ENCODE data around the gene SELENOV. TPM values are rescaled to one million over a fixed set of nuclear protein-coding genes. Genes with fewer than 3 reads are reported as not detected.

The SELENOV gene
- total and polyA plus RNA-seq, 2 donors: 0.19 TPM; not detected in 1

GRCh38 chr19:39557811-39558623, 43.1 kb downstream of the SELENOV start:
- WGBS: 87% methylated on average over 5 of the region's 5 CpGs
- H3K27ac ChIP-seq (ENCODE audit: low read depth in 1 of 2, low read length in 1 of 2): peak overlapping the region; percentile 36 to 41

GRCh38 chr19:39558624-39559117, 43.7 kb downstream of the SELENOV start:
- H3K4me1 ChIP-seq (ENCODE audit: control insufficient read depth in 2 of 2, insufficient read depth in 2 of 2, low read length in 2 of 2): peaks cover 0 to 8% of the 10 kb centered on the region in 2 donors
- WGBS: 79% methylated on average over 6 of the region's 6 CpGs
- no peak for DNase-seq (ENCODE audit: low read depth in 6 of 9, low spot score in 9 of 9)
- no peaks in the 10 kb centered on the region for H3K9me3 ChIP-seq (ENCODE audit: control insufficient read depth in 2 of 2, insufficient read depth in 1 of 2, low read length in 1 of 2)
- H3K36me3 ChIP-seq (ENCODE audit: control insufficient read depth in 2 of 2, insufficient read depth in 2 of 2, low read length in 1 of 2): no peaks in the 10 kb centered on the region
- peaks cover 0 to 2% of the 10 kb centered on the region in 2 donors for H3K27me3 ChIP-seq (ENCODE audit: control insufficient read depth in 2 of 2, insufficient read depth in 1 of 2, low read length in 1 of 2)
- H3K4me3 ChIP-seq (ENCODE audit: low read length in 2 of 2): no peak overlapping the region
- peak overlapping the region; percentile 26 to 52 for H3K27ac ChIP-seq (ENCODE audit: low read depth in 1 of 2, low read length in 1 of 2)

More at GRCh38 chr19:39557811-39558623, 43.1 kb downstream of the SELENOV start:
- Histone ChIP-seq H3K36me3 (ENCODE audit: control insufficient read depth in 2 of 2, insufficient read depth in 2 of 2, low read length in 1 of 2) (no peaks in the 10 kb centered on the region), H3K27me3 (ENCODE audit: control insufficient read depth in 2 of 2, insufficient read depth in 1 of 2, low read length in 1 of 2) (peaks cover 0 to 6% of the 10 kb centered on the region in 2 donors), H3K4me3 (ENCODE audit: low read length in 2 of 2) (no peak overlapping the region), H3K4me1 (ENCODE audit: control insufficient read depth in 2 of 2, insufficient read depth in 2 of 2, low read length in 2 of 2) (peaks cover 0 to 8% of the 10 kb centered on the region in 2 donors), H3K9me3 (ENCODE audit: control insufficient read depth in 2 of 2, insufficient read depth in 1 of 2, low read length in 1 of 2) (no peaks in the 10 kb centered on the region)
- no peak for DNase-seq (ENCODE audit: low read depth in 6 of 9, low spot score in 9 of 9)

GRCh38 chr19:39563408-39563807, 48.5 kb downstream of the SELENOV start:
- no peak for DNase-seq (ENCODE audit: low read depth in 6 of 9, low spot score in 9 of 9)
- H3K4me1 ChIP-seq (ENCODE audit: control insufficient read depth in 2 of 2, insufficient read depth in 2 of 2, low read length in 2 of 2): peaks cover 0 to 5% of the 10 kb centered on the region in 2 donors
- no peaks in the 10 kb centered on the region for H3K36me3 ChIP-seq (ENCODE audit: control insufficient read depth in 2 of 2, insufficient read depth in 2 of 2, low read length in 1 of 2)
- H3K9me3 ChIP-seq (ENCODE audit: control insufficient read depth in 2 of 2, insufficient read depth in 1 of 2, low read length in 1 of 2): no peaks in the 10 kb centered on the region
- H3K27me3 ChIP-seq (ENCODE audit: control insufficient read depth in 2 of 2, insufficient read depth in 1 of 2, low read length in 1 of 2): no peaks in the 10 kb centered on the region
- no peak overlapping the region for H3K4me3 ChIP-seq (ENCODE audit: low read length in 2 of 2)
- WGBS: 87% methylated on average over 2 of the region's 2 CpGs
- H3K27ac ChIP-seq (ENCODE audit: low read depth in 1 of 2, low read length in 1 of 2): no peak overlapping the region

- DNase-seq (ENCODE audit: low read depth in 6 of 9, low spot score in 9 of 9): no peak
- no peaks in the 10 kb centered on the region for H3K27me3 ChIP-seq (ENCODE audit: control insufficient read depth in 2 of 2, insufficient read depth in 1 of 2, low read length in 1 of 2)
- WGBS: 53% methylated on average over 3 of the region's 3 CpGs
- H3K36me3 ChIP-seq (ENCODE audit: control insufficient read depth in 2 of 2, insufficient read depth in 2 of 2, low read length in 1 of 2): no peaks in the 10 kb centered on the region
- no peak overlapping the region for H3K4me3 ChIP-seq (ENCODE audit: low read length in 2 of 2)
- no peaks in the 10 kb centered on the region for H3K4me1 ChIP-seq (ENCODE audit: control insufficient read depth in 2 of 2, insufficient read depth in 2 of 2, low read length in 2 of 2)
- H3K9me3 ChIP-seq (ENCODE audit: control insufficient read depth in 2 of 2, insufficient read depth in 1 of 2, low read length in 1 of 2): no peaks in the 10 kb centered on the region
- H3K27ac ChIP-seq (ENCODE audit: low read depth in 1 of 2, low read length in 1 of 2): no peak overlapping the region
Measured at GRCh38 chr19:39566064-39566463, 51.1 kb downstream of the SELENOV start.

- Histone ChIP-seq H3K27ac (ENCODE audit: low read depth in 1 of 2, low read length in 1 of 2) (no peak overlapping the region), H3K9me3 (ENCODE audit: control insufficient read depth in 2 of 2, insufficient read depth in 1 of 2, low read length in 1 of 2) (no peaks in the 10 kb centered on the region), H3K36me3 (ENCODE audit: control insufficient read depth in 2 of 2, insufficient read depth in 2 of 2, low read length in 1 of 2) (no peaks in the 10 kb centered on the region), H3K4me3 (ENCODE audit: low read length in 2 of 2) (no peak overlapping the region), H3K27me3 (ENCODE audit: control insufficient read depth in 2 of 2, insufficient read depth in 1 of 2, low read length in 1 of 2) (no peaks in the 10 kb centered on the region), H3K4me1 (ENCODE audit: control insufficient read depth in 2 of 2, insufficient read depth in 2 of 2, low read length in 2 of 2) (no peaks in the 10 kb centered on the region)
- DNase-seq (ENCODE audit: low read depth in 6 of 9, low spot score in 9 of 9): no peak
- WGBS: 78% methylated on average over 3 of the region's 3 CpGs
Measured at GRCh38 chr19:39568604-39569003, 53.7 kb downstream of the SELENOV start.

Other genes with a start within 250 kb of the SELENOV start
- gene IFNL2, start 246.7 kb upstream of the SELENOV start, total RNA-seq: 0.14 TPM
- 0.07 TPM for gene IFNL2, start 246.7 kb upstream of the SELENOV start, polyA plus RNA-seq
- not detected for gene IFNL1, start 218.7 kb upstream of the SELENOV start, total RNA-seq
- 0.21 TPM for gene IFNL1, start 218.7 kb upstream of the SELENOV start, polyA plus RNA-seq
- gene LRFN1, start 194.3 kb upstream of the SELENOV start, total RNA-seq: 0.42 TPM
- gene LRFN1, start 194.3 kb upstream of the SELENOV start, polyA plus RNA-seq: 2.6 TPM
- 519 TPM for gene GMFG, start 179.1 kb upstream of the SELENOV start, total RNA-seq
- 531 TPM for gene GMFG, start 179.1 kb upstream of the SELENOV start, polyA plus RNA-seq
- gene SAMD4B, start 172.7 kb upstream of the SELENOV start, total RNA-seq: 11.7 TPM
- gene SAMD4B, start 172.7 kb upstream of the SELENOV start, polyA plus RNA-seq: 64.9 TPM
- gene PAF1, start 124.0 kb upstream of the SELENOV start, total RNA-seq: 33.4 TPM
- 40.1 TPM for gene PAF1, start 124.0 kb upstream of the SELENOV start, polyA plus RNA-seq
- 15.8 TPM for gene MED29, start 123.8 kb upstream of the SELENOV start, total RNA-seq
- 27.8 TPM for gene MED29, start 123.8 kb upstream of the SELENOV start, polyA plus RNA-seq
- 15.8 TPM for gene ZFP36, start 108.3 kb upstream of the SELENOV start, total RNA-seq
- gene ZFP36, start 108.3 kb upstream of the SELENOV start, polyA plus RNA-seq: 250 TPM
- gene PLEKHG2, start 102.5 kb upstream of the SELENOV start, total RNA-seq: 13.0 TPM
- 30.8 TPM for gene PLEKHG2, start 102.5 kb upstream of the SELENOV start, polyA plus RNA-seq
- 788 TPM for gene RPS16, start 79.2 kb upstream of the SELENOV start, total RNA-seq
- gene RPS16, start 79.2 kb upstream of the SELENOV start, polyA plus RNA-seq: 3,143 TPM
- 39.0 TPM for gene SUPT5H, start 69.6 kb upstream of the SELENOV start, total RNA-seq
- gene SUPT5H, start 69.6 kb upstream of the SELENOV start, polyA plus RNA-seq: 203 TPM
- 49.3 TPM for gene TIMM50, start 34.3 kb upstream of the SELENOV start, total RNA-seq
- gene TIMM50, start 34.3 kb upstream of the SELENOV start, polyA plus RNA-seq: 44.0 TPM
- 0.14 TPM for gene DLL3, start 16.2 kb upstream of the SELENOV start, total RNA-seq
- gene DLL3, start 16.2 kb upstream of the SELENOV start, polyA plus RNA-seq: 0.14 TPM
- 4.3 TPM for gene EID2B, start 17.7 kb downstream of the SELENOV start, total RNA-seq
- gene EID2B, start 17.7 kb downstream of the SELENOV start, polyA plus RNA-seq: 10.6 TPM
- 12.6 TPM for gene EID2, start 25.0 kb downstream of the SELENOV start, total RNA-seq
- 29.3 TPM for gene EID2, start 25.0 kb downstream of the SELENOV start, polyA plus RNA-seq
- 0.38 TPM for gene LGALS13, start 87.4 kb downstream of the SELENOV start, total RNA-seq
- gene LGALS13, start 87.4 kb downstream of the SELENOV start, polyA plus RNA-seq: 0.66 TPM
- gene LGALS16, start 140.8 kb downstream of the SELENOV start, total RNA-seq: 0.33 TPM
- gene LGALS16, start 140.8 kb downstream of the SELENOV start, polyA plus RNA-seq: 1.1 TPM
- gene LGALS14, start 189.3 kb downstream of the SELENOV start, total RNA-seq: 0.14 TPM
- gene LGALS14, start 189.3 kb downstream of the SELENOV start, polyA plus RNA-seq: 2.0 TPM
- gene CLC, start 222.9 kb downstream of the SELENOV start, total RNA-seq: 150 TPM
- 6.3 TPM for gene CLC, start 222.9 kb downstream of the SELENOV start, polyA plus RNA-seq

Measured in thymus (tissue), 11 donors.